HG03558 (cell line): ENCODE data around the gene BCAS3.
"Not testable (repeated sequence)": the region's sequence is repeated elsewhere in the genome, so short reads cannot be mapped to it uniquely, and the experiment has no call there.

Experiments
- ATAC-seq: cut with Tn5 transposase; IDR thresholded peaks from one replicate; pipeline ENCODE4 v1.9.1; 2021; ENCODE audit warnings: moderate number of reproducible peaks; ENCODE audit not compliant: unreplicated experiment; ENCODE audit errors: extremely low read depth

BCAS3 gene

GRCh38 chr17:60677308-60678117 lies at the start of gene BCAS3:
Gene BCAS3, plus strand, starts transcription at chr17:60677851.
- ATAC-seq, result peak; percentile 89

- no peak for ATAC-seq
Observed at GRCh38 chr17:60628252-60628889, 49.3 kb upstream of the BCAS3 start.

- no peak for ATAC-seq
Observed at GRCh38 chr17:60629120-60629519, 48.5 kb upstream of the BCAS3 start.

DNA sequence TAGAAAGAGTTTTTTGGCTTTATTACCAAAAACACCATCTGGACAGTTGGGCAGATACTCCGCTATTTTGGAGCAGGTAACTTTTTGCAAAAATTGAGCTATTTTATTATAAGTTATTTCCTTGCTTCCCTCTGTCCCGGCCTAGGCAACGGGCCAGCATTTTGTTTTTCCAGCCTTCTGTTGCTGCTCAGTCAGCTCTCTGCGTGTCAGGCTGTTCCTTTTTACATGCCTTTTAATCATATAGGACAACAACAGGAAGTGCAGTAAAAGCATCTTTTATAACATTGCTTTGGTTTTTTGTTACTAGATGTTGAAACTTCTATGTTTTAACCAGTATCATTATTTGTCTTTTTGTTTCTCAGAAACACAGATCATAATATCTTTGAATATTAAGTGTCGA lies 47.3 kb upstream of the BCAS3 start:
- ATAC-seq, result no peak

GRCh38 chr17:60631119-60631518 lies 46.5 kb upstream of the BCAS3 start:
- no peak for ATAC-seq

- ATAC-seq, result no peak
Observed at GRCh38 chr17:60637683-60638082, 40.0 kb upstream of the BCAS3 start.

GRCh38 chr17:60639019-60639330 lies 38.7 kb upstream of the BCAS3 start:
- ATAC-seq, result no peak

DNA sequence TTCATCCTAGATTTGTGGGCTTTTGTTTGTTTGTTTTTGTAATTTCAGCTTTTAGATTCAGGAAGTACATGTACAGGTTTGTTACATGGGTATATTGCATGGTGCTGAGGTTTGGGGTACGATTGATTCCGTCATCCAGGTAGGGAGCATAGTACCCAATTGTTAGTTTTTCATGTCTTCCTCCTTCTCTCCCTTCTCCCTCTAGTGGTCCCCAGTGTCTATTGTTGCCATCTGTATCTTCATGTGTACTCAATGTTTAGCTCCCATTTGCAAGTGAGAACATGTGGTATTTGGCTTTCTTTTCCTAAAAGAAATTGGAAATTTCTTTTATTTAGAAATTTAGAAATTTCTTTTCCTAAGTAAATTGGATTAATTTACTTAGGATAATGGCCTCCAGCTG lies 37.1 kb upstream of the BCAS3 start:
- no peak for ATAC-seq

DNA sequence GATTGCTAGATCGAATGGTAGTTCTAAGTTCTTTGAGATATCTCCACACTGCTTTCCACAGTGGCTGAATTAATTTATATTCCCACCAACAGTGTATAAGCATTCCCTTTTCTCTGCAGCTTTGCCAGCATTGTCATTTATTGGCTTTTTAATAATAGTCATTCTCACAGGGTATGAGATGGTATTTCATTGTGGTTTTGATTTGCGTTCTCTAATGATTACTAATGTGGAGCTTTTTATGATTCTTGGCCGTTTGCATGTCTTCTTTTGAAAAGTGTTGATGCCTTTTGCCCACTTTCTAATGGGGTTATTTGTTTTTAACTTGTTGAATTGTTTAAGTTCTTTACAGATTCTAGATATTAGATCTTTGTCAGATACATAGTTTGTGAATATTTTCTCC lies 36.5 kb upstream of the BCAS3 start:
- ATAC-seq, result no peak

DNA sequence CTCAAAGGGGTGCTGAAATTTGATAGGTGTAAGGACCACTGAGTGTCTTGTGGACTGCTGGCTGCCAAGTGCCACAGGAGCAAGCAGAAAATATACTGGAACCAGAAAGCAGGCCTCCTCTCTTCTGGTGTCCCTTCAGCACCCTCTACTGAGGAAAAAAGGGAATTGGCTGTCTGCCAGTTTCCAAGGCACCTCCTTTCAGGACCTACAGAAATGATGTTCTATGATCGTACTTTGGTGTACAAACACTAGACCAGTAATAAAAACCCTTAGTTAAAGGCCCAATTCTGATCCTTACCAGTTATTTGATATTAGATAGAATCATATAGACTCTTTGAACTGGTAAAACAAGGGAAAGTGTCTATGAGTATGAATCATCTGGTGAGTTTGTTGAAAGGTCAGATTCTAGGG lies 35.8 kb upstream of the BCAS3 start:
- ATAC-seq, result no peak

DNA sequence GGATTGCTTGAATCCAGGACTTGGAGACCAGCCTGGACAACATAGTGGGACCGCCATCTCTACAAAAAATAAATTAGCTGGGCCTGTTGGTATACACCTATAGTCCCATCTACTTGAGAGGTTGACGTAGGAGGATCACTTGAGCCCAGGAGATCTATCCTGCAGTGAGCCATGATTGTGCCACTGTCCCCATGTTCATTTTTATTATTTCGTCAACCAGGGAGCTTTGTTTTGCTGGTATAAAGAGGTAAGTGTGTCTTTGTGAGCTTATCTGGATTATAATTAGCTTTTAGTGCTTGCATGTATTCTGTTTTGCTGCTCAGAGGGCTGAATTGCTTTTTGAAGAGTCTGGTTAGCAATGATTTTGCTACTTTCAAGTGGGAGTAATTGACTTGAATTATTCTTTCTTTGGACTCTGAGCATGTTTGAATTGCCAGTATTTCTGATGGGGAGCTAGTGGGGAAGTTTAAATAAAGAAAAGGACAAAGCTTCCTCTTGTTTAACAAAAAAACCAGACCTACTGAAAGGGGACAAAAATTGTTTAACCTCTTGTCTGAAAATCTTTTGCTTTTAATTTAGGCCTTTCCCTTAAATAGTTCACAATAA lies 31.6 kb upstream of the BCAS3 start:
- ATAC-seq, result no peak

DNA sequence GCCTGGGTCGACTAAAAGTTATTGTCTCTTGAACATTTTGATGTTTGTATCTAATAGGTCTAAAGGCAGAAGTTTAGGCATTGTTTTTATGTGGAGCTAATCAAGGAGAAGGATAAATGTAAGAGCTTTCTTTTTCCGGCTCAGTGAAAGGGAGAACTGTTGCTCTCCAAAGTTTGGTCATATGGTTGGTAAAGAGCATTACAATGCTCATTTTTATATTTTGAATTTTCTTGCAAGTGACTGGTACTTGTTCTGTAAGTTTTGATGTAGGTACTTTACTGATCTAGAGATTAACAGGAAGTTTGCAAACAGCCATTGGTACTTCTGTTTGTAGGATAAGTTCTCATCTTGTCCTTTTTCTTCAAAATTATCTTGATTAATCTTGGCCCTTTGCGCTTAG lies 30.9 kb upstream of the BCAS3 start:
- no peak for ATAC-seq

- ATAC-seq, result no peak
Observed at GRCh38 chr17:60647705-60648104, 29.9 kb upstream of the BCAS3 start.

DNA sequence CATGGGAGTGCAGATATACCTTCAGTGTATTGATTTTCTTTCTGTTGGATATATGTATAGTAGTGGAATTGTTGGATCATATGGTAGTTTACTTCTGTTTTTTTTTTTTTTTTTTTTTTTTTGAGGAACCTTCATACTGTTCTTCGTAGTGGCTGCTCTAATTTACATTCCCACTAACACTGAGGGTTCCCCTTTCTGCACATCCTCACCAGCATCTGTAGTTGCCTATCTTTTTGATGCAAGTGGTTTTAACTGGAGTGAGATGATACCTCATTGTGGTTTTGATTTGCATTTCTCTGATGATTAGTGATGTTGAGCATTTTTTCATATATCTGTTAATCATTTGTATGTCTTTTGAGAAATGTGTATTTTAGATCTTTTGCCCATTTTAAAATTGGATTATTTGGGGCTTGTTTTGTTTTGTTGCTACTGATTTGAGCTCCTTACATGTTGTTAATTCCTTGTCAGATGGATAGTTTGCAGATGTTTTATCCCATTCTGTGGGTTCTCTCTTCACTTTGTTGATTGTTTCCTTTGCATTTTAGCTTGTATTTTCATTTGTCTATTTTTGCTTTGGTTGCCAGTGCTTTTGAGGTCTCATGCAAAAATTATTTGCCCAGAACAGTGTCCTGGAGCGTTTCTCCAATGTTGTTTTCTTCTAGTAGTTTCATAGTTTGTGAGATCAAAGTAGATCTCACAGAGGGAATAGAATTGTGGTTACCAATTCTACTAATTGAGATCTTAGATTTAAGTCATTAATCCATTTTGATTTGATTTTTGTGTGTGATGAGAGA lies 25.0 kb upstream of the BCAS3 start:
- ATAC-seq, result peak; percentile 82

DNA sequence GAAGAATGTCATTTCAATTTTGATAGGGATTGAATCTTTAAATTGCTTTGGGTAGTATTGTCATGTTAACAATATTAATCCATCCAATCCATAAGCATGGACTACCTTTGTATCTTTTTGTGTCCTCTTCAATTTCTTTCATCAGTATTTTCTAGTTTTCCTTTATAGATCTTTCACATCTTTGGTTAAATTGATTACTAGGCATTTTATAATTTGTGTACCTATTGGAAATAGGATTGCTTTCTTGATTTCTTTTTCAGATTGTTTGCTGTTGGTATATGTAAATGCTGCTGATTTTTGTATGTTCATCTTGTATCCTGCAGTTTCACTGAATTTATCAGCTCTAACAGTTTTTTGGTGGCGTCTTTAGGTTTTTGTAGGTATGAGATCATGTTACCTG lies 24.1 kb upstream of the BCAS3 start:
- no peak for ATAC-seq

- ATAC-seq, result no peak
Observed at GRCh38 chr17:60656499-60656898, 21.2 kb upstream of the BCAS3 start.

- ATAC-seq, result no peak
Observed at GRCh38 chr17:60659156-60659555, 18.5 kb upstream of the BCAS3 start.

GRCh38 chr17:60661489-60661888 lies 16.2 kb upstream of the BCAS3 start:
- ATAC-seq, result no peak

GRCh38 chr17:60664022-60664421 lies 13.6 kb upstream of the BCAS3 start:
- no peak for ATAC-seq

GRCh38 chr17:60665602-60666001 lies 12.0 kb upstream of the BCAS3 start:
- no peak for ATAC-seq

- not testable (repeated sequence) for ATAC-seq
Observed at GRCh38 chr17:60668741-60669140, 8.9 kb upstream of the BCAS3 start.
